Fibroblast of skin of left quadriceps (primary cell): ENCODE results near the gene SYNE1.

Experiments used
- DNase-seq, 2 experiments: peaks; one replicate each; pipeline ENCODE4 v3.0.0-alpha.2; 2013; ENCODE audit warnings: low read depth in 2 of 2

The SYNE1 gene

DNA sequence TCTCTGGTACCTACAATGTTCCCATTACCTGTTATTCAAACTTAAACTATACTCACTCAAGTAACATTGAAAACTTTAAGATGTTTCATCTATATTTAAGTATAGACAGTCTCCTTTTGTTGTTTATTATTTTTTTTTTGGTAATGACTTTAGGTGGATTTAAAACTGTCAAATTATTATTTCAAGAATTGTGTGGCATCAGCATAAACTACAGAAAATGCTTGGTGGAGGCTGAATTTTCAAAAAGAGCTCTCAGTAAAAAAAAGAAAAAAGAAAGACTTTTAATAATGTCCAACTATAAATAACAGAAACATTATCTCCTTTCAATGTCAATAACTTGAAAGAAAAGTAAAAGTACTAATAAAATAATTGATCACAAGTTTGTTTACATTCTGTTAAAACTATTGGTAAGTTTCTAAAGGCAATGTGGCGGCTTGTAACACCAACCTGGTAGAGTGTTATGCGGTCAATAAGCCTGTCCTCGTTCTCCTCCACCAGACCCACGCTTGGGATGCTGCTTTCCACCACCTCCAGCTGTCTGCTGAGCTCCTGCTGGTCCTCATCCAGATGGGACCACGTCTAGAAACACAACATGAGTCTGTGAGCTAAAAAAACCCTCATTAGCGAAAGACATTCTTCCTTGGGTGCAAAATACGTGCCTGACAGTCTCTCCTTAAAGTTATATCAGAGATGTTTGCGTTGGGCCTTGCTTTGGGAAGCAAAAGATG is 400.6 kb downstream of the SYNE1 start:
- DNase-seq, result no peak

DNA sequence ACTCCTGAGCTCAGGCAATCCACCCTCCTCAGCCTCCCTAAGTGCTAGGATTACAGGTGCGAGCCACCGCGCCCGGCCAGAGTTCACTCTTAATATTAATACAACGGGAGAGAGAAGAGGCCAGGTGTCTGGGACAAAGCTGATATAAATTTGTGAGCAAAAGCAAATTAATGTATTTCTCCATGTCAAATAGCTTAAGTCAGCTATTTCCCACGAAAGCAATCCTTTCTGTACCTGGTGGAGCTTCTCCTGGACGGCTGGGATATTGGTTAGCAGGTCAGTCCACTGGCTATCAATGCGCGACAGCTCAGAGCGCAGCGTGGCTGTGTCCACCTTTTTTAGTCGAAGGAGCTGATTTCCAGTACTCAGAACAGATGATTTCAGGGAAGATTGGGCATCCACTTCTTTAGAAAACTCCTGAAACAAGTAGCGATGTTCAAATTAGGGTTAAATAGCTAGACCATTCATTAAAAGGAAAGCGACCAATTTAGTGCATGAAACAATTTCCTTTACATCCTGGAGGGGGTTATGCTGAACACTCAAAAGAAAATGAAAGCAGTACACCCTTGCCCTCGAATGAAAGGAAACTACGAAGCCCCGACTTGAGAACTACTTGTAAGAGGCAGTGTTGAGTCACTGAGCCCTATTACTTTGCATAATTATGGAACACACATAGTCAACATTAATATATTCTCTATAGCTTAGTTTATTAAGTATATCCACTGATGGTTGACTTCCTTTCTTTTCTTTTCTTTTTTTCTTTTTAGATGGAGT is 403.4 kb downstream of the SYNE1 start:
- no peak for DNase-seq

DNA sequence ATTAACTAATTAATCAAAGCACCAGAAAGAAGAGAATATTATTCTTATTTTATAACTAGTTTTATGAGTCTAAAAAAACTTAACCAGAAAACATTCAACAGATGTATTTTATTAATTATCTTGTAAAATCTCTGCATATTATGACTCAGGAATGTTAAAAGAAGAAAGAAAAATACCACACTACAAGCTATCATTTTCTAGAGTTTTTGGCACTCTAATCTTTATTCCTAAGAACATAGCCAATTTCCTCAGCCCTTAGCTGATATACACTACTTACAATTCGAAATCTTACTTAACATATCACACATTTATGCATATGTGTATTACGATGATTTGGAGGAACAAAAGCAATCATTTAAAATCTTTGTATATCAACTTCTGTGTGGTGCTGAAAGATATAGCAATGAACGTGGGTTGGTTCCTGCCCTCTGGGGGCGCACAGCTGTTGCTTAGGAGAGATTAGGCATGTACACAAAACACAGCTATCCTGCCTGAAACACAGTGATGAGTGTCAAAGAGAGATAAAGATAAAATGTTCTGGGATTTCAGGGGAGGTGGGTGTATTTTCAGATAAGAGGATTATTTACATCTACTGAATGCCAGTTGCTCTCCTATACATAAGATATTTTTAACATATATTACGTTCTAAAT is 404.5 kb downstream of the SYNE1 start:
- DNase-seq, result peak; percentile 32

DNA sequence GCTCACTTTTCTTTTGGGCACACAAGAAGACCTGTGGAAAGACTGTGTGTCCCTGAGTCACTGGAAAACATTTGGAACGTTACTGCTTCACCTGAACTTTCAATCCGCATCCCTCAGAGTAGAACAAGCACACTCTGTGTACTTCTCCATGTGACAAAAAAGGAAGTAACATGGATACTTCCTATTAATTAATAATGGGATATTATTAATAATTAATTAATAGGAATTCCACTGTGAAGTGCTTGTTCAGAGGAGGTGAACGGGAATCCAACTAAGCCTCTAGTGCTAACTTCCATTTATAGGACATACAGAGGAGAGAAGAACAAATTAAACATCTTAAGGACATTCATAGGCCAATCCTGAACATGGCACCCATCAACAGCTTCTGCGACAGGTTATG is 407.8 kb downstream of the SYNE1 start:
- DNase-seq, result no peak

DNA sequence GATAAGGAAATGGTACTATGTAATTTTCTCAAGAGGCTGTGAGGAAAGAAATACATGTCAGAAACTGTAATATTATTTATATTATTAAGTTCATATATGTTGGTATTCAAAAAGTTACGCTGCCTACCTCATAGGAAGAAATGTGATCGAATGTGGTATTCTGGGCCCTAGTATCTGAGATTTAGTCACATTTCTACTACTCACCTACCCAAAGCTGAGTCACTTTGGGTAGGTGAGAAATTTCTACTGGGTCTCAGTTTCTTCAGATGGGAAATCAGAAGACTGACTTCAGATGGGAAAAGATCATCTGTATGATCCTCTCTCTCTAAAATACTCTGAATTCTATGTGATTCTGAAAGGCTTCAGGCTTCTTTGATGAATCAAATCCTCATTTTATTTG is 411.0 kb downstream of the SYNE1 start:
- DNase-seq, result no peak

DNA sequence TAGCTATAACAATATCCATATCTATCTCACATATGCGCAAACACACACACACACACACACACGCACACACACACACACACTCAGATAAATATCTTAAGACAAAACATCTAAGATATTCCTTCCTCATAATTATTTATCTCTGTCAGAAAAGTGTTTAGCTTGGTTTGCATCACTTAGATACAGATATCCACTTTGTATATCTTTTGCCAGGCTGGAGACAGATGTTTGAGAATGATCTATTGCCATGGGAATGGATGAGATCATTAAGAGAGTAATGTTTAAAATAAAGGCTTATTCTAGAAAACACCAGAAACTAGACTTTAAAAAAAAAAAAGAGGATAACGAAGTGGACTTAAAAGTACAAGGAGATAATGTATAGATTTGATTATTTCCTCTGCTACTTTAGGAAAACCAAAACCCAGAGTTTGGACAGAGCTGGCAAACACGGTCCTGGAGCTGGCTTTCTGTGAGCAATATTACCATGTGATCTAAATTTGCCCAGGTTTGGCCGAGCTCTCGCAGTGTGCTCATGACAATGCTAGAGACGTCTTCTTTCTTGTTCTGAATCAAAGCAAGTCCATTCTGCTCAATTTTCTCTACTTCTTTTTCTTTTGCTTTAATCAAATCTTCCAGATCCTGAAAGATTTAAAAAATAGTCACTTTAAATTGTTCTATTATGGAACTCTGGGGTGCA is 411.8 kb downstream of the SYNE1 start:
- DNase-seq, result no peak

DNA sequence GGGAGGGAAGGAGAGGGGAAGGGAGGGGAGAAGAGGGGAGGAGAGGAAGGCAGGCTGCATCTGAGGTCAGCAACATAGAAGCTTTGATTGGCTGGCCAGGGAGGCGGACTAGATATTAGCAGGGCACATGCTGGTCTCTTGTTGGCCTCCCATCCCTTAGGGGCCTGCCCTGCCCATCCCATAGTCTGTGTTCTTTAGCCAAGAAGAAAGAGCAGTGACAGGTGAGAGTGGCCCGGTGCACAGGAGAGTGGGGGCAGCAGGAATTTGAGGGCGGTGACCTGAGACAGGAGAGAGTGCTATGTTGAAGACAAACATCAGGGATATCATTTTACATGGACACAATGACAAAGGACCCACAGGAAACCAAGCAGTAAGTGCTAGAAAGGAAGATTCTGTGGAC is 413.5 kb downstream of the SYNE1 start:
- no peak for DNase-seq

DNA sequence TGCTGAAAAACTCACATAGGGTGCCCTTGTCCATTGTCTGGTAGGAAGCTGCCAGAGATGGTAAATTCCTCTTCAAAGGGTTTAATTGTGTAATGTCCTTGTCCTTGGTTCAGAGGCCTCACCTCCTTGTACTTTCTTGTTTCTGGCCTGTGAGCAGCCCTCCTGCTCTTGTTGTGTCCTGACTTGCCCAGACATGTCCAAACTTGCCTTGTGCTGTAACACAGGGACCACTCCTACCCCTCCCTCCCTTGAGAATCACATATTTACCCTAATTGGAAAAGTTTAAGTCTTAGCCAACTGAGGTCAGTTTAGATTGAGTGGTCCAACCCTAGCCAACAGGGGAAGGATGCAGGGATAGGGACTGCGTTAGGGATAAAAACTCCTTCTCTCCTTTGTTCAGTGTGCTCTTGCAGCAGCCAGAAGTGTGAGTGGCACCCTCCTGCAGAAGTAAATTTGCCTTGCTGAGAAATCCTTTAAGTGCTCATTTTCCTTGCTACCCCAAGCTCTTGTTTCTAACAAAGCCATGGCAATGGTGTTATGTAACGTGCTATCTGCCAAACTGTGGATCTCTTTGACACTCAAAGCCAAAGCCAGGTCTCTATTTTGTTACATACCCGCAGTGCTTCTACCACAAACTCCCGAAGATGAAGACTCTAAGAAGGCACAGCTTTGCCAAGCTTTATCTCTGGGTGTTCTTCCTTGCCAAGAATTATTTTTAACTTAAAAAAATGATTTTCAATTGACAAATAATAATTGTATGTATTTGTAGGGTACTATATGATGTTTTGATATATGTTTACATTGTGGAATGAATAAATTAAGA is 415.1 kb downstream of the SYNE1 start:
- no peak for DNase-seq

DNA sequence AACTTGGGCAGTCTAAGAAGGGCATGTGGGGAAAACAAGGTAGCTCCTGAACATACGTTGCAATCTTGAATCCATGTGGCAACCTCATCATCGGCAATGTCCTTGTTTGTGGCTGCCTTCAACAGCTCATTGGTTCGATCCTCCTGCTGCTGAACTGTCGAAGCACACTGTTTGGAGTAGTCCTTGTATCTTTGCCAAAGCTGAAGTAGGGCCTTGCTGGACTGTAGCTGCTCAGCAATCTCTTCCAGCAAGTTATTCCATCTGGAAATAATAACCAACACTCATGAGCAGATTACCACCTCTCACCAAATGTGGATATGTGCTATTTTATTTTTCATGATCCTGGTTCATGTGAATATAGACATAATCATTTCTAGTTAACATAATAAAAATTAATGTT is 416.4 kb downstream of the SYNE1 start:
- DNase-seq, result peak; percentile 20 to 28

DNA sequence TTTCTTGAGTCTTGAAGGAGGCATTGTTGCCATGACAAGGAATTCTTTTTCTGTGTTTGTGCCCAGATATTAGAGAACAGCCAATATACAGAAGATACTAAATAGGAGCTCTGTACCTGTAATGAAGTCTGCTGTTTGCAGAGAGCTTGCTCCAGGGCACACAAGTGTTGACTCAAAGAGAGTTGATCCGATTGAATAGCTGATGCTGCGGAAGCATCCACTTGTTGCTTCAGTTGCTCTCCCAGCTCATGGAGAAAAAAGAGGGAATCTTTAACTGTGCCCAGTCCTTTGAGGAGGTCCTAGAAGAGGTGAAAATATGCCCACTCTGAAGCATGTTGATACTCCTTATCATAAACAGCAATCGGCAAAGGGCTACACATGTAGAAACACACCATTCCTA is 418.3 kb downstream of the SYNE1 start:
- DNase-seq, result no peak

DNA sequence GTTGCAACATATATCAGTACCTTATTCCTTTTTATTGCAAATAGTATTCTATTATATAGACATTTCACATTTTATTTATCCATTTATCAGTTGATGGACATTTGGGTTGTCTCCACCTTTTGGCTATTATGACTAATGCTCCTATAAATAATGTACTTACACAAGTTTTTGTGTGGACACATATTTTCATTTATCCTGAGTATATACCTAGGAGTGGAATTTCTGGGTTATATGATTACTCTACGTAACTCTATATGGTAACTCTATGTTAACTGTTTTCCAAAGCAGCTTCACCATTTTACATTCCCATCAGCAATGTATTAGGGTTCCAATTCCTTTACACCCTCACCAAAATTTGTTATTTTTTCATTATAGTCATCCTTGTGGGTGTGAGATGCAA is 424.7 kb downstream of the SYNE1 start:
- DNase-seq, result no peak

DNA sequence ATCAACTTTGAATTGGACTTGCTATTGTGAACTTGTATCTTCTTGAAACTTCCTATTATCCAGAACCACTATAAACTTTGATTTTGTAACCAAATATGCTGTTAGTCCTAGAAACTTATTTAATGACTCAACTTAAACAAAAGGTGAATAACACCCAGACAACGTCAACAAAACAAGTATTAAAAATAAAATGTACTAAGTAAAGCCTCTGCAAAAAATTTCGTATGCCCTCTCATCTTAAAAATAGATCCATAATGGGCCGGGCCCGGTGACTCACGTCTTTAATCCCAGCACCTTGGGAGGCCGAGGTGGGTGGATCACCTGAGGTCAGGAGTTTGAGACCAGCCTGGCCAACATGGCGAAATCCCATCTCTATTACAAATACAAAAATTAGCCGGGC is 428.0 kb downstream of the SYNE1 start:
- DNase-seq, result no peak

DNA sequence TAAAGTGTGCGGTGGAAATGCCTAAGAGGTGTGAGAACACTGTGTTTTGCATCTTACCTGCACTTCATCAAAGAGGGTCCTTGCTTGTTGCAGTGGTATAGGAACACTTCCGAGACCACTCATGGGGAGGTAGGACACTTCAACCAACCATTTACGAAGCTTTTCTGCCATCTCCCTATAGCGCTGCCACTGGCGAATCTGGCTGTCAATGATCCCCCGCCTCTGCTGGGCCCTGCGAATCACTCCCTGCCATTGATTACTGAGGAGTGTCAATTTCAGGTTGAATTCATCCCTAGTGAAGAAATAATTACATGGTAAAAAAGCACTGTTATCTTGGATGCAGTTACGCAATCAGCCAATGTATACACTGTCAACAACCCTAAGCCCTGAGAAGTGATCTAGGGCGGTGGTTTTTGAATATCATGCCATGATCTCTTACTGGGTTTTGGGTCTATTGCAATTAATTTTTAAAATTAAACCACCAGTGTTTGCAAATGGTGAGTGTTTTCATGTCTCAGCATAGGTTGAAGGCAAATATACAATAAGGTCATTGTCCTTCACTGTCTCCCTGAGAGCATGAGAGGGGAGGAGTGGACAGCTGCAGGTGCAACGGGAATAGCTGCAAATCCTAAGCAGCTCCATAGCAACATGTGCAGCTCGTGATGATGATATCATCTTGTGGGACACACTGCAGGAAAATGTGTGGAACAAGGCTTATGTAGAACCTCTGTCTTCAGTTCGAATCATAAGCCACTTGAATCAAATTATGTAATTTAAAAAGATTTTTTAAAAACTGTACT is 429.0 kb downstream of the SYNE1 start:
- no peak for DNase-seq

DNA sequence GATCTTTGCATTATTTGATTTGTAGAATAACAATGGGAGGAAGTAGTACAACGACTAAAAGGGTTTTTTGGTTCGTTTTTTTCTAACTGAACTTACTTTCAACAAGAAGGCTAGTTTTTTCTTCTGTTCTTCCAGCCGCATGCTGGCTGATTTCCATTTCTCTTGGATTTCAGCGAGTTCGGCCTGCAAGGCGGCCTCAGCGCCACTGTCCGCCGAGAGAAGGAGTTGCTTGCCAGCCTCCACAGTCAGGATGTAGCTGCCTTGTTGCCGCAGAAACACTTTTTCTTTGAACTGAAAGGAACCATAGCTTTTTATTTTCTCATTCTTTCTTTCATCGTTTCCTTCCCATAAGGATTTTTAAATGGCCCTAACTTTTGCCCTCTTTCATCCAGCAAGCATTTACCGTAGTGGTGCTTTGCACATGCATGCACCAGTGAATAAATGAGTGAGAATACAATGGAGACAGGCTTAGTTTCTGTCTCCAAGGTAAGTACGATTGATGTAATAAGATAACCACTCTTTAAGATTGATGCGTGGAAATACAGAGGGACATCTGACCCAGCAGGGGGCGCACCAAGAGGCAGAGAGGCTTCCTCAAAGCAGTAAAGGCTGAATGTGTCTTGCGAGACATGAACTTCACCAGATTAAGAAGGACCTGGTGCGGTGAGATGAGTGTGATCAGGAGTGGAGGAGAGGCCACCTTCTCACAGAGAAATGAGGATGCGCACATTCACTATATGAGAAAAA is 430.9 kb downstream of the SYNE1 start:
- no peak for DNase-seq

DNA sequence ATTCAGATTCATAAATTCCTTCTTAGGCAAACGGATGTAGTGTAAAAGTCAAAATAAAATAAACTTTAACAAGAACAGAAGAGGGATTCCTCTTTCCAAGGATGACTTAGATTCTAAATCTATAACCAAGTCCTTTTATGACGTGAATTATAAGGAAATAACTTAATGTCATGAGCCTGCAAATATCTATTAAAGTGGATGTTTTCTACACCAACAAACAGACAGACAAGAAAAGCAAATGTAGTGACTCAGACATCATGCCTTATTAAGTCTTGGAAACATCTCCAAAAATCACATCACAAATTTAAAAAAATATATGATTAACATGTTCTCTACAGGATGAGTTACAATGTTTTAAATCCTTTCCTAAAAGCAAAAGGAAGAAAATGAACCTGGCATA is 432.6 kb downstream of the SYNE1 start:
- no peak for DNase-seq

DNA sequence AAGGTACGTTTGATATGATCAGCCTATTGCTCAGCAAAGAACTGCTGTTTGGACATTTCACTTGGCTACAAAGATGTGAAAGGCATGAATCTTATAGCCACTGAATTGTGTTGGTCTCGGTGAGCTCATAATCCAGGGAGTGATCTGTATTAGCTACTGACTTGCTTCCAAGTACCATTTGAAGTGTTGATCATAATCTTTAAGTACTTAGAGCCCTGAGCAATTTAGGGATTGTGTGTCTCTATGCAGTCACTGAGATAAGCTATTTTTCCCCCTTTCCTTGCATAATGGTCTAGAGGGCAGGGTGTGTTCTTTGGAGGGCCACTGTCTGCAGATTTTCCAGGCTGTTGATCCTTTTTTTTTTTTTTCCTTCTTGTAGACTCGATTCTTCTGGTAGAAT is 436.0 kb downstream of the SYNE1 start:
- no peak for DNase-seq

DNA sequence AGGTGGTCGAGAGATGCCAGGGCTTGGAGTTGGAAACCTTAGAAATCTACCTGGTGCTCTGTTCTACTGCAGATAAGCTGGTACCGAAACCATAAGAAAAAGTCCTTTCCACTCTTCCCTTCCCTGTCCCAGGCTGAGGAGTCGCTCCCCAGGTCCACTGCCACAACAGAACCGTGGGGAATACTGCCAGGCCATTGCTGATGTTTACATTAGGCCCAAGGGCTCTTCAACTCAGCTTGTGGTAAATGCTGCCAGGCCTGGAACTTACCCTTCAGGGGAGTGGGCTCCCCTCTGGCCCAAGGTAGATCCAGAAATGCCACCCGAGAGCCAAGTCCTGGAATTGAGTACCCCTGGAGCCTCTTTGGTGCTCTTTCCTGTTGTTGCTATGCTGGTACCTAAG is 441.3 kb downstream of the SYNE1 start:
- no peak for DNase-seq

DNA sequence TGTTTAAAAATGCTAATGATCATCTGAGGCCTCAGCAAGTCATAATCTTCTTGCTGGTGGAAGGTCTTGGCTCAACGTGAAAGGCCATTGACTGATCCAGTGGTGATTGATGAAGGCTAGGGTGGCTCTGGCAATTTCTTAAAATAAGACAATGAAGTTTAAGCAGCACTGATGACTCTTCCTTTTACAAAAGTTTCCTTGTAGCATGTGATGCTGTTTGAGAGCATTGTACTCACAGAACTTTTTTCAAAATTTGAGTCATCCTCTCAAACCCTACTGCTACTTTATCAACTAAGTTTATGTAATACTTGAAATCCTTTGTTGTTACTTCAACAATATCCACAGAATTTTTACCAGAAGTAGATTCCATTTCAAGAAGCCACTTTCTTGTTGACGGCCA is 447.4 kb downstream of the SYNE1 start:
- no peak for DNase-seq

DNA sequence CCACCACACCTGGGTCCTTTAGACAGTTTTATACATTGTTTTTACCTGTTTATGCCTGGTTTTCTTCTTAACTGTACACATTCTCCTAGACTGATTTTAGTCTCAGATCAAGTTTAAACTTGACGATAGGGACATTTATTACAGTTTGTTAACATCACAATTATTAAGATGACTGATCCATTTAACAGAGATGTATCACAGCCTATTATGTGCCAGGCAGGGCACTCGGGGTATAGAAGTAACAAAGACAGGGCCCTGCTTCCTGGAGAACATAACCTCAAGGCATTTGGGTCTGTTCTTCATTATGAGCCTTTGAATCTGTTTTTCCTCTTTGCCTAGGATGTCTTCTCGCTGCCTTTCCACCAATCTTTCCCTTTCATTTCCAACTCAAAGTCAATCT is 449.2 kb downstream of the SYNE1 start:
- no peak for DNase-seq

DNA sequence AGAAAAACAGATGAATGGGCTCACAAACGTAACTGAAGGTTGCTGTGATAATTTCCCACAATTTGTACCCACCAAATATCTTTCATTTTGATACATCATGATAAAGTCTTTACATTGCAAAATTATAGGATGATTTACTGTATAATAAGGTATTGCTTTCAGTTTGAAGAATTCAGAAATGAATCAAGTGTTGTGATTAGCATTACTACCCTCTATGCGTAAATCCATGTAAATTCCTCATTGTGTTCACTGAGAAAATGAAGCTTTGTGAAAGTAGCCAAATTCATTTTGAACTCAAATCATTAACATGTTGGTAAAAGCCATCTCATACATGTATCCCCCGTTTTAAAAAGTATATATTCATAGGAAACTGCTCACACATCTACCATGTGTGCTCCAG is 450.3 kb downstream of the SYNE1 start:
- DNase-seq, result no peak
